Tibial nerve (tissue), 3 donors: ENCODE data around the gene FAM187B.

Experiments used
- CTCF ChIP-seq, 5 experiments: fragments of 200-600 bp in 3 of 5; fragments of 450-650 bp in 2 of 5; sonication (generic) in 3 of 5; IDR thresholded peaks; one replicate each; pipeline ENCODE4 v1.5.1; 2016 to 2019; ENCODE audit warnings: antibody characterized with exemption in 5 of 5, mild to moderate bottlenecking in 3 of 5, moderate library complexity in 2 of 5
- POLR2A ChIP-seq, 2 donors: fragments of 450-650 bp; IDR thresholded peaks; one replicate each; pipeline ENCODE4 v1.6.1; 2017; ENCODE audit warnings: antibody characterized with exemption in 2 of 2, mild to moderate bottlenecking in 2 of 2, moderate library complexity in 2 of 2

DNA sequence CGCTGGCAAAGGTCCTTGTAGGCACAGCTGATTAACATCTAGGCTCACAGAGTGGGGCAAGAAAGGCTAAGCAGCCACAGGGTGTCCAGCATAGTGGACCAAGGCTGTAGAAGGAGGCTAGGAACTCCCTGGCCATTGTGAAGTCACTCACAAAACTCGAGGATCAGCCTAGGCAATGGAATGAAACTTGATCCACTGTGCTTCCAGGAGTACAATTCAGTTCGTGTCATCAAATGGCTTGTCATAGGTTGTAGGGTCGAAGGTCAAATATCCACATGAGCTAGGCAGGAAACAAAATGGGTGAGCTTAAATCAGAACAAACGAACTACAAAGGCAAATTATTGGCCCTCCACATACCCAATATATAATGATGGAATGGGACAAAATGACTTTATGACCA is 4.4 kb upstream of the FAM187B start:
- TF ChIP-seq POLR2A (IDR thresholded peaks at IDR 0.05) (no peak), CTCF (IDR thresholded peaks at IDR 0.05) (no peak)
